PC-3 (cell line): Measurements from ENCODE around the gene NBAS. TPM values are rescaled to one million over a fixed set of nuclear protein-coding genes. Genes with fewer than 3 reads are reported as not detected.
"Not testable (repeated sequence)": the region's sequence is repeated elsewhere in the genome, so short reads cannot be mapped to it uniquely, and the experiment has no call there.

Experiments used
- ATAC-seq: fragments of 200-7000 bp; cut with Tn5 transposase; 2 replicates; pipeline ENCODE4 v1.9.1; 2020; ENCODE audit warnings: mild to moderate bottlenecking, moderate library complexity
- BruUV-seq: library from RNA; stranded (reverse); fragments of 400-500 nt; replicated peaks from 2 replicates; lab custom pipeline; 2021; lab: Mats Ljungman, UMichigan
- CTCF ChIA-PET: fragments of 300-600 bp; sonication (Branson Sonifier 250); formaldehyde crosslinking; loops from one replicate; lab custom pipeline; 2022; ENCODE audit warnings: antibody characterized with exemption; lab: Charles Lee
- POLR2A ChIA-PET: fragments of 300-600 bp; sonication (Branson Sonifier 250); formaldehyde crosslinking; loops from one replicate; lab custom pipeline; 2022; ENCODE audit warnings: antibody characterized with exemption; ENCODE audit not compliant: unreplicated experiment; lab: Charles Lee
- DNase-seq: peaks from one replicate; pipeline ENCODE4 v3.0.0-alpha.2; 2015
- H2AFZ ChIP-seq: fragments of 300-600 bp; sonication (generic); 2 replicates; pipeline ENCODE4 v1.6.0; 2016; ENCODE audit warnings: antibody characterized with exemption, low read length
- H3F3A ChIP-seq: fragments of 300-600 bp; sonication (generic); one replicate; pipeline ENCODE4 v1.6.0; 2017; ENCODE audit warnings: antibody characterized with exemption, low read length, control low read depth, mild to moderate bottlenecking; ENCODE audit not compliant: unreplicated experiment
- H3K27ac ChIP-seq: fragments of 300-600 bp; sonication (generic); 2 replicates; pipeline ENCODE4 v1.5.1; 2016; ENCODE audit warnings: mild to moderate bottlenecking, low read length
- H3K27me3 ChIP-seq: fragments of 300-600 bp; sonication (generic); 2 replicates; pipeline ENCODE4 v1.6.1; 2016; ENCODE audit warnings: low read length, mixed read lengths
- H3K36me3 ChIP-seq: fragments of 300-600 bp; sonication (generic); 2 replicates; pipeline ENCODE4 v1.6.1; 2016; ENCODE audit warnings: low read depth, mixed run types, low read length, mixed read lengths
- H3K4me1 ChIP-seq: fragments of 300-600 bp; sonication (generic); 2 replicates; pipeline ENCODE4 v1.5.1; 2016; ENCODE audit warnings: low read length; ENCODE audit not compliant: insufficient read depth
- H3K4me2 ChIP-seq: fragments of 300-600 bp; sonication (generic); 2 replicates; pipeline ENCODE4 v1.6.0; 2016; ENCODE audit warnings: low read length
- H3K4me3 ChIP-seq: fragments of 300-600 bp; sonication (generic); 2 replicates; pipeline ENCODE4 v1.5.1; 2016; ENCODE audit warnings: mild to moderate bottlenecking, low read length, mixed read lengths
- H3K79me2 ChIP-seq: fragments of 300-600 bp; sonication (generic); 2 replicates; pipeline ENCODE4 v1.6.1; 2017; ENCODE audit warnings: low read length, mixed read lengths
- H3K9ac ChIP-seq: fragments of 300-600 bp; sonication (generic); 2 replicates; pipeline ENCODE4 v1.6.0; 2016; ENCODE audit warnings: mild to moderate bottlenecking, low read length
- H3K9me2 ChIP-seq: fragments of 300-600 bp; sonication (generic); replicated peaks from 2 replicates; pipeline ENCODE4 v1.6.1; 2016; ENCODE audit warnings: mixed run types, low read length, mixed read lengths
- H3K9me3 ChIP-seq: fragments of 300-600 bp; sonication (generic); 2 replicates; pipeline ENCODE4 v1.6.1; 2016; ENCODE audit warnings: low read length, mixed read lengths
- H4K20me1 ChIP-seq: fragments of 300-600 bp; sonication (generic); 2 replicates; pipeline ENCODE4 v1.6.1; 2016; ENCODE audit warnings: low read length, mixed read lengths
- CTCF ChIP-seq: fragments of 300-600 bp; sonication (generic); conservative IDR thresholded peaks from 2 replicates; pipeline ENCODE4 v1.5.1; 2017; ENCODE audit warnings: antibody characterized with exemption, low read depth, mild to moderate bottlenecking, low read length
- EZH2 ChIP-seq: fragments of 300-600 bp; sonication (generic); IDR thresholded peaks from one replicate; pipeline ENCODE4 v1.6.1; 2017; ENCODE audit warnings: antibody characterized with exemption, mild to moderate bottlenecking, low read length; ENCODE audit not compliant: unreplicated experiment
- EZH2phosphoT487 ChIP-seq: fragments of 300-600 bp; sonication (generic); IDR thresholded peaks from 2 replicates; pipeline ENCODE4 v1.6.1; 2018; ENCODE audit warnings: mild to moderate bottlenecking, antibody characterized with exemption, low read length, borderline replicate concordance
- intact Hi-C: fragments of 100-400 bp; cut with micrococcal nuclease; formaldehyde crosslinking; loops from 2 replicates; pipeline ENCODE4 v1.9.0; 2023
- total RNA-seq: library from RNA; depleted of rRNA; stranded (reverse); fragments of >200 nt; gene quantifications from 2 replicates; pipeline ENCODE4 v1.2.3, GENCODE V29; 2014

The NBAS gene
- total RNA-seq, 1 experiment from 2014 or later = 37.2 TPM

- intact Hi-C loops = no loop called here
- BruUV-seq = no TSS peak
- Histone ChIP-seq H4K20me1 (no peaks in the 10 kb centered on the region), H2AFZ (no peak overlapping the region), H3F3A (no peaks in the 10 kb centered on the region), H3K4me2 (no peak overlapping the region), H3K9me3 (no peaks in the 10 kb centered on the region), H3K79me2 (no peaks in the 10 kb centered on the region), H3K27ac (no peak overlapping the region), H3K4me3 (no peak overlapping the region), H3K36me3 (0 out of 2 replicates have a peak, but pooled peaks cover 5% of the 10 kb centered on the region), H3K4me1 (no peaks in the 10 kb centered on the region), H3K9ac (no peak overlapping the region), H3K27me3 (no peaks in the 10 kb centered on the region), H3K9me2 (no peaks in the 10 kb centered on the region)
- ChIA-PET POLR2A (no interaction called here), CTCF (no interaction called here)
- DNase-seq (peak; percentile 8), ATAC-seq (no peak)
- TF ChIP-seq CTCF = peak; percentile 31
- no peak for TF ChIP-seq EZH2
- TF ChIP-seq EZH2phosphoT487 = no peak
Observed at GRCh38 chr2:15527074-15527739, 33.9 kb downstream of the NBAS start.

GRCh38 chr2:15521641-15522181 lies 39.4 kb downstream of the NBAS start:
- ATAC-seq (no peak), DNase-seq (no peak)
- Histone ChIP-seq H3K79me2 (no peaks in the 10 kb centered on the region), H3F3A (no peaks in the 10 kb centered on the region), H3K4me2 (no peak overlapping the region), H3K36me3 (0 out of 2 replicates have a peak, but pooled peaks cover 8% of the 10 kb centered on the region), H3K4me1 (no peaks in the 10 kb centered on the region), H3K27me3 (no peaks in the 10 kb centered on the region), H3K4me3 (no peak overlapping the region), H4K20me1 (no peaks in the 10 kb centered on the region), H3K27ac (no peak overlapping the region), H2AFZ (no peak overlapping the region), H3K9me2 (no peaks in the 10 kb centered on the region), H3K9me3 (no peaks in the 10 kb centered on the region), H3K9ac (no peak overlapping the region)
- BruUV-seq = no TSS peak
- CTCF ChIA-PET = no interaction called here
- TF ChIP-seq EZH2 = no peak
- no peak for TF ChIP-seq EZH2phosphoT487
- TF ChIP-seq CTCF = no peak
- POLR2A ChIA-PET = no interaction called here
- intact Hi-C loops = no loop called here

- intact Hi-C loops = no loop called here
- Histone ChIP-seq H3K9me3 (no peaks in the 10 kb centered on the region), H3K27me3 (no peaks in the 10 kb centered on the region), H3K9me2 (no peaks in the 10 kb centered on the region), H3K36me3 (0 out of 2 replicates have a peak, but pooled peaks cover 8% of the 10 kb centered on the region), H3K4me2 (no peak overlapping the region), H3F3A (no peaks in the 10 kb centered on the region), H3K4me3 (no peak overlapping the region), H3K4me1 (no peaks in the 10 kb centered on the region), H2AFZ (no peak overlapping the region), H3K27ac (no peak overlapping the region), H4K20me1 (no peaks in the 10 kb centered on the region), H3K9ac (no peak overlapping the region), H3K79me2 (no peaks in the 10 kb centered on the region)
- TF ChIP-seq EZH2 (no peak), CTCF (no peak), EZH2phosphoT487 (no peak)
- no TSS peak for BruUV-seq
- POLR2A ChIA-PET = no interaction called here
- CTCF ChIA-PET = no interaction called here
- DNase-seq (no peak), ATAC-seq (no peak)
Observed at GRCh38 chr2:15520346-15520745, 40.8 kb downstream of the NBAS start.

- H3K9me3 ChIP-seq, intact Hi-C loops, H3K36me3 ChIP-seq, H3F3A ChIP-seq, H3K27ac ChIP-seq, H3K9ac ChIP-seq, BruUV-seq, POLR2A ChIA-PET, H2AFZ ChIP-seq, H3K4me2 ChIP-seq, CTCF ChIA-PET, H3K4me1 ChIP-seq, H4K20me1 ChIP-seq, H3K4me3 ChIP-seq, H3K9me2 ChIP-seq, H3K27me3 ChIP-seq, H3K79me2 ChIP-seq, DNase-seq, ATAC-seq: not testable (repeated sequence)
Observed at GRCh38 chr2:15518759-15519158, 42.4 kb downstream of the NBAS start.
